HEK293 (cell line): Measurements from ENCODE around the gene INF2.

Experiments used
- CTCF ChIP-seq: fragments of 450-650 bp; formaldehyde crosslinking; IDR thresholded peaks from 2 replicates; pipeline ENCODE4 v1.5.1; 2016; ENCODE audit warnings: missing biosample characterization, missing genetic modification characterization
- KLF1 ChIP-seq: fragments of 450-650 bp; formaldehyde crosslinking; IDR thresholded peaks from 2 replicates; pipeline ENCODE4 v1.5.1; 2016; ENCODE audit warnings: missing biosample characterization, missing genetic modification characterization
- PBX3 ChIP-seq: sonication (generic); formaldehyde crosslinking; IDR thresholded peaks from 2 replicates; pipeline ENCODE4 v1.8.1; 2022; ENCODE audit warnings: mild to moderate bottlenecking, moderate library complexity, missing genetic modification reagents
- REST ChIP-seq: fragments of 450-650 bp; formaldehyde crosslinking; IDR thresholded peaks from 2 replicates; pipeline ENCODE4 v1.5.1; 2016; ENCODE audit warnings: missing biosample characterization, missing genetic modification characterization
- ZNF16 ChIP-seq: fragments of 450-650 bp; formaldehyde crosslinking; IDR thresholded peaks from 2 replicates; pipeline ENCODE4 v1.5.1; 2016; ENCODE audit warnings: low read depth, missing biosample characterization, missing genetic modification characterization
- ZNF184 ChIP-seq: fragments of 450-650 bp; IDR thresholded peaks from 2 replicates; pipeline ENCODE4 v1.5.1; 2018; ENCODE audit warnings: missing biosample characterization, mild to moderate bottlenecking, missing genetic modification characterization
- ZNF239 ChIP-seq: fragments of 450-650 bp; formaldehyde crosslinking; IDR thresholded peaks from 2 replicates; pipeline ENCODE4 v1.5.1; 2016; ENCODE audit warnings: missing biosample characterization, missing genetic modification characterization
- ZNF521 ChIP-seq: fragments of 450-650 bp; formaldehyde crosslinking; IDR thresholded peaks from 2 replicates; pipeline ENCODE4 v1.5.1; 2017; ENCODE audit warnings: missing biosample characterization, mild to moderate bottlenecking, missing genetic modification characterization
- ZNF768 ChIP-seq: fragments of 450-650 bp; formaldehyde crosslinking; IDR thresholded peaks from 2 replicates; pipeline ENCODE4 v1.5.1; 2018; ENCODE audit warnings: missing biosample characterization, mild to moderate bottlenecking, missing genetic modification characterization
- ZNF792 ChIP-seq: fragments of 450-650 bp; formaldehyde crosslinking; IDR thresholded peaks from 2 replicates; pipeline ENCODE4 v1.5.1; 2016; ENCODE audit warnings: missing biosample characterization, missing genetic modification characterization
- ZNF837 ChIP-seq: fragments of 450-650 bp; formaldehyde crosslinking; IDR thresholded peaks from 2 replicates; pipeline ENCODE4 v1.5.1; 2016; ENCODE audit warnings: missing biosample characterization, missing genetic modification characterization

- TF ChIP-seq ZNF184 (tag by site-specific recombination), result no peak
- TF ChIP-seq CTCF (tag by site-specific recombination), result no peak
- no peak for TF ChIP-seq ZNF521 (tag by site-specific recombination)
- TF ChIP-seq PBX3 (CRISPR knock-in tag), result no peak
- no peak for TF ChIP-seq REST (tag by site-specific recombination)
- no peak for TF ChIP-seq ZNF768 (tag by site-specific recombination)
- TF ChIP-seq ZNF16 (tag by site-specific recombination), result no peak
- no peak for TF ChIP-seq ZNF837 (tag by site-specific recombination)
- no peak for TF ChIP-seq ZNF792
- TF ChIP-seq KLF1, result peak; percentile 94
- no peak for TF ChIP-seq ZNF239 (tag by site-specific recombination)
Measured at GRCh38 chr14:104702106-104702505, 12.7 kb downstream of the INF2 start.
